Right cardiac atrium (tissue), 5 donors: Measurements from ENCODE around the gene MPG. TPM values are rescaled to one million over a fixed set of nuclear protein-coding genes. Genes with fewer than 3 reads are reported as not detected.
"Not testable (repeated sequence)": the region's sequence is repeated elsewhere in the genome, so short reads cannot be mapped to it uniquely, and the experiment has no call there.

Experiments used
- ATAC-seq, 2 donors: fragments of 200-7000 bp; cut with Tn5 transposase; one replicate each; pipeline versions ENCODE4 v1.8.0 to v1.9.1; 2020; ENCODE audit warnings: moderate library complexity in 2 of 2, mild to moderate bottlenecking in 1 of 2
- DNase-seq, 3 donors: peaks; one replicate each; pipeline ENCODE4 v3.0.0-alpha.2; 2020
- H3K27ac ChIP-seq: one replicate; pipeline ENCODE4 v1.5.1; 2013; ENCODE audit warnings: mild to moderate bottlenecking, low read length, control low read depth, moderate library complexity
- H3K27me3 ChIP-seq: one replicate; pipeline ENCODE4 v1.6.1; 2013; ENCODE audit not compliant: control insufficient read depth, insufficient read depth
- H3K4me1 ChIP-seq: one replicate; pipeline ENCODE4 v1.6.1; 2013; ENCODE audit warnings: low read length; ENCODE audit not compliant: control insufficient read depth, insufficient read depth
- H3K4me3 ChIP-seq: one replicate; pipeline ENCODE4 v1.5.1; 2013; ENCODE audit warnings: low read length, control low read depth
- H3K9me3 ChIP-seq: one replicate; pipeline ENCODE4 v1.6.1; 2013; ENCODE audit warnings: low read length; ENCODE audit not compliant: control insufficient read depth
- WGBS: extraction: QIAGEN DNeasy Blood & Tissue Kit; methylation state at CpG from one replicate; pipeline ENCODE4 v1.1.7; 2013; 5-methylcytosine and 5-hydroxymethylcytosine counted together
- intact Hi-C, 4 donors: fragments of 100-400 bp; cut with DNase I; formaldehyde crosslinking; loops; one replicate each; pipeline versions ENCODE4 v1.11.0 to v1.14.0; 2022 to 2023
- polyA plus RNA-seq: library from polyadenylated mRNA; stranded (reverse); fragments of 200-250 nt; gene quantifications from one replicate; pipeline ENCODE4 v1.2.3, GENCODE V29; 2013
- total RNA-seq, 4 donors: library from RNA; stranded (reverse); fragmentation: NEBNext Ultra II Directional; extraction: Animal tissue kit (Norgen Biotek cat#: 25700); gene quantifications; one replicate each; pipeline ENCODE4 v1.2.1, GENCODE V29; 2021
- donor health status: healthy with polysubstance abuse.
- donor health status: DM: no; HTN: yes; CAD: no.
- donor health status: DM: no; HTN: no; CAD: no.
- donor health status: DM: no; HTN: yes; CAD: no; lungs with severe emphysema.
- donor health status: DM: yes; HTN: yes; CAD: no.

MPG gene
- total and polyA plus RNA-seq, 5 donors: 31.8 to 56.8 (median 38.7) TPM

GRCh38 chr16:38206-38605, 39.8 kb upstream of the MPG start:
- ATAC-seq, H3K9me3 ChIP-seq, H3K27me3 ChIP-seq, H3K4me3 ChIP-seq, DNase-seq, intact Hi-C loops, H3K4me1 ChIP-seq, H3K27ac ChIP-seq: not testable (repeated sequence)
- 95% methylated on average over 11 of the region's 11 CpGs for WGBS

- Histone ChIP-seq H3K27ac (no peak overlapping the region), H3K4me1 (no peaks in the 10 kb centered on the region), H3K9me3 (no peaks in the 10 kb centered on the region), H3K27me3 (no peaks in the 10 kb centered on the region), H3K4me3 (no peak overlapping the region)
- WGBS: 89% methylated on average over 13 of the region's 13 CpGs
- ATAC-seq (no peak), DNase-seq (peak in 1 of 3 donors; percentile 40)
- intact Hi-C loops: no loop called here
Observed at GRCh38 chr16:38941-39892, 38.8 kb upstream of the MPG start.

- WGBS: 82% methylated on average over 22 of the region's 22 CpGs
- no peak overlapping the region for H3K4me3 ChIP-seq
- no peaks in the 10 kb centered on the region for H3K4me1 ChIP-seq
- H3K27me3 ChIP-seq: no peaks in the 10 kb centered on the region
- no peaks in the 10 kb centered on the region for H3K9me3 ChIP-seq
- intact Hi-C loops: no loop called here
- DNase-seq (peak in 1 of 3 donors; percentile 57), ATAC-seq (peak; percentile 63 to 73)
- H3K27ac ChIP-seq: no peak overlapping the region
Observed at GRCh38 chr16:41439-42068, 36.5 kb upstream of the MPG start.

GRCh38 chr16:42069-42457, 36.0 kb upstream of the MPG start:
- DNase-seq: peak in 1 of 3 donors; percentile 14
- Histone ChIP-seq H3K4me1 (no peaks in the 10 kb centered on the region), H3K27ac (no peak overlapping the region), H3K4me3 (no peak overlapping the region), H3K27me3 (no peaks in the 10 kb centered on the region), H3K9me3 (no peaks in the 10 kb centered on the region)
- ATAC-seq: no peak
- 77% methylated on average over 11 of the region's 11 CpGs for WGBS
- intact Hi-C loops: no loop called here

- ATAC-seq (no peak), DNase-seq (no peak)
- H3K9me3 ChIP-seq: no peaks in the 10 kb centered on the region
- H3K4me1 ChIP-seq: no peaks in the 10 kb centered on the region
- no peaks in the 10 kb centered on the region for H3K27me3 ChIP-seq
- intact Hi-C loops: no loop called here
- no peak overlapping the region for H3K27ac ChIP-seq
- no peak overlapping the region for H3K4me3 ChIP-seq
- 85% methylated on average over 4 of the region's 4 CpGs for WGBS
Observed at GRCh38 chr16:42691-43090, 35.3 kb upstream of the MPG start.

GRCh38 chr16:43294-43693, 34.7 kb upstream of the MPG start:
- no peaks in the 10 kb centered on the region for H3K9me3 ChIP-seq
- ATAC-seq: no peak
- WGBS: 77% methylated on average over 5 of the region's 5 CpGs
- H3K27ac ChIP-seq: no peak overlapping the region
- H3K4me3 ChIP-seq: no peak overlapping the region
- intact Hi-C loops: no loop called here
- H3K4me1 ChIP-seq: no peaks in the 10 kb centered on the region
- DNase-seq: no peak
- H3K27me3 ChIP-seq: no peaks in the 10 kb centered on the region

GRCh38 chr16:44655-45054, 33.4 kb upstream of the MPG start:
- H3K4me1 ChIP-seq: no peaks in the 10 kb centered on the region
- H3K4me3 ChIP-seq: no peak overlapping the region
- H3K27me3 ChIP-seq: no peaks in the 10 kb centered on the region
- H3K9me3 ChIP-seq: no peaks in the 10 kb centered on the region
- intact Hi-C loops: no loop called here
- 96% methylated on average over 8 of the region's 8 CpGs for WGBS
- H3K27ac ChIP-seq: no peak overlapping the region
- DNase-seq (no peak), ATAC-seq (no peak)

GRCh38 chr16:45454-45853, 32.6 kb upstream of the MPG start:
- Histone ChIP-seq H3K9me3 (no peaks in the 10 kb centered on the region), H3K27me3 (no peaks in the 10 kb centered on the region), H3K27ac (no peak overlapping the region), H3K4me1 (no peaks in the 10 kb centered on the region), H3K4me3 (no peak overlapping the region)
- 94% methylated on average over 5 of the region's 5 CpGs for WGBS
- intact Hi-C loops: no loop called here
- ATAC-seq (no peak), DNase-seq (no peak)

- H3K27ac ChIP-seq, H3K27me3 ChIP-seq, H3K4me1 ChIP-seq, DNase-seq, intact Hi-C loops, H3K9me3 ChIP-seq, ATAC-seq, H3K4me3 ChIP-seq: not testable (repeated sequence)
- 97% methylated on average over 7 of the region's 7 CpGs for WGBS
Observed at GRCh38 chr16:46510-46909, 31.5 kb upstream of the MPG start.

- no peak overlapping the region for H3K27ac ChIP-seq
- ATAC-seq: no peak
- no peaks in the 10 kb centered on the region for H3K27me3 ChIP-seq
- intact Hi-C loops: no loop called here
- 94% methylated on average over 7 of the region's 7 CpGs for WGBS
- no peaks in the 10 kb centered on the region for H3K9me3 ChIP-seq
- no peaks in the 10 kb centered on the region for H3K4me1 ChIP-seq
- DNase-seq: no peak
- H3K4me3 ChIP-seq: no peak overlapping the region
Observed at GRCh38 chr16:47234-47633, 30.8 kb upstream of the MPG start.

GRCh38 chr16:50769-51591, 27.0 kb upstream of the MPG start:
- DNase-seq (peak in 1 of 3 donors; percentile 8), ATAC-seq (no peak)
- Histone ChIP-seq H3K27ac (no peak overlapping the region), H3K27me3 (no peaks in the 10 kb centered on the region), H3K9me3 (no peaks in the 10 kb centered on the region), H3K4me1 (no peaks in the 10 kb centered on the region), H3K4me3 (no peak overlapping the region)
- 89% methylated on average over 15 of the region's 15 CpGs for WGBS
- intact Hi-C loops: no loop called here
